Smooth muscle cell (in vitro differentiated cells): ENCODE measurements around the gene KIRREL3. TPM values are rescaled to one million over a fixed set of nuclear protein-coding genes. Genes with fewer than 3 reads are reported as not detected.

ENCODE experiments used
- DNase-seq: peaks from one replicate; lab custom pipeline; 2025; ENCODE audit not compliant: unreplicated experiment; lab: John Stamatoyannopoulos, UW
- H2AFZ ChIP-seq: fragments of 200-600 bp; sonication (generic); 2 replicates; pipeline ENCODE4 v1.6.0; 2016; ENCODE audit warnings: antibody characterized with exemption, low read depth, mild to moderate bottlenecking
- H3F3A ChIP-seq: fragments of 200-600 bp; sonication (generic); 2 replicates; pipeline ENCODE4 v1.6.0; 2017; ENCODE audit warnings: antibody characterized with exemption, low read depth
- H3K27ac ChIP-seq: fragments of 200-600 bp; sonication (generic); 2 replicates; pipeline ENCODE4 v1.5.1; 2016; ENCODE audit warnings: low read depth, mild to moderate bottlenecking
- H3K27me3 ChIP-seq: fragments of 200-600 bp; sonication (generic); 2 replicates; pipeline ENCODE4 v1.6.1; 2016; ENCODE audit warnings: low read depth, mild to moderate bottlenecking
- H3K36me3 ChIP-seq: fragments of 200-600 bp; sonication (generic); 2 replicates; pipeline ENCODE4 v1.5.1; 2016; ENCODE audit warnings: low read depth
- H3K4me1 ChIP-seq: fragments of 200-600 bp; sonication (generic); 2 replicates; pipeline ENCODE4 v1.5.1; 2016; ENCODE audit warnings: low read depth
- H3K4me2 ChIP-seq: fragments of 200-600 bp; sonication (generic); 2 replicates; pipeline ENCODE4 v1.6.0; 2016; ENCODE audit warnings: mild to moderate bottlenecking
- H3K4me3 ChIP-seq: fragments of 200-600 bp; sonication (generic); 2 replicates; pipeline ENCODE4 v1.5.1; 2016; ENCODE audit warnings: mild to moderate bottlenecking
- H3K79me2 ChIP-seq: fragments of 200-600 bp; sonication (generic); 2 replicates; pipeline ENCODE4 v1.6.0; 2016; ENCODE audit warnings: low read depth, mild to moderate bottlenecking
- H3K9ac ChIP-seq: fragments of 200-600 bp; sonication (generic); 2 replicates; pipeline ENCODE4 v1.6.0; 2016; ENCODE audit warnings: low read depth
- H3K9me3 ChIP-seq: fragments of 200-600 bp; sonication (generic); replicated peaks from 2 replicates; pipeline ENCODE4 v1.5.1; 2016; ENCODE audit warnings: low read depth
- H4K20me1 ChIP-seq: fragments of 200-600 bp; sonication (generic); 2 replicates; pipeline ENCODE4 v1.6.0; 2016; ENCODE audit warnings: low read depth
- CTCF ChIP-seq: fragments of 200-600 bp; sonication (generic); IDR thresholded peaks from 2 replicates; pipeline ENCODE4 v1.5.1; 2017; ENCODE audit warnings: borderline replicate concordance, mild to moderate bottlenecking, antibody characterized with exemption; ENCODE audit not compliant: insufficient read depth, poor library complexity, severe bottlenecking
- WGBS: methylation state at CpG from one replicate; pipeline ENCODE4 v1.1.7; 2016; ENCODE audit warnings: low lambda C conversion rate; 5-methylcytosine and 5-hydroxymethylcytosine counted together
- polyA plus RNA-seq: library from polyadenylated mRNA; unstranded; fragments of >200 nt; fragmentation: Nextera tagmentation; extraction: Ambion mirVana; gene quantifications from 2 replicates; pipeline ENCODE4 v1.2.1, GENCODE V29; 2016
- total RNA-seq: library from RNA; depleted of rRNA; stranded (reverse); fragments of >200 nt; gene quantifications from 2 replicates; pipeline ENCODE4 v1.2.3, GENCODE V29; 2014

KIRREL3 gene
- total and polyA plus RNA-seq, 2 experiments from 2014 or later, result 1.2 TPM; not detected in 1

- H3K27me3 ChIP-seq, result no peaks in the 10 kb centered on the region
- DNase-seq, result no peak
- H3F3A ChIP-seq, result no peaks in the 10 kb centered on the region
- no peaks in the 10 kb centered on the region for H4K20me1 ChIP-seq
- no peak overlapping the region for H2AFZ ChIP-seq
- no peak overlapping the region for H3K27ac ChIP-seq
- TF ChIP-seq CTCF, result no peak
- no peak overlapping the region for H3K4me2 ChIP-seq
- no peaks in the 10 kb centered on the region for H3K36me3 ChIP-seq
- no peak overlapping the region for H3K4me3 ChIP-seq
- 92% methylated on average over 8 of the region's 8 CpGs for WGBS
- H3K79me2 ChIP-seq, result no peaks in the 10 kb centered on the region
- peaks cover 17% of the 10 kb centered on the region for H3K4me1 ChIP-seq
- no peaks in the 10 kb centered on the region for H3K9me3 ChIP-seq
- H3K9ac ChIP-seq, result no peak overlapping the region
These were observed 512.9 kb downstream of the KIRREL3 start for GRCh38 chr11:126487711-126488110.

GRCh38 chr11:126485986-126486635 is 514.5 kb downstream of the KIRREL3 start:
- 85% methylated on average over 12 of the region's 12 CpGs for WGBS
- H3K4me1 ChIP-seq, result peaks cover 17% of the 10 kb centered on the region
- no peaks in the 10 kb centered on the region for H3K27me3 ChIP-seq

GRCh38 chr11:126485021-126485792 is 515.4 kb downstream of the KIRREL3 start:
- no peak for DNase-seq
- H3K4me2 ChIP-seq, result peak overlapping the region; percentile 45

More at GRCh38 chr11:126485986-126486635, 514.5 kb downstream of the KIRREL3 start:
- Histone ChIP-seq H3F3A (no peaks in the 10 kb centered on the region), H4K20me1 (no peaks in the 10 kb centered on the region), H2AFZ (no peak overlapping the region), H3K4me3 (no peak overlapping the region), H3K27ac (no peak overlapping the region), H3K4me2 (no peak overlapping the region), H3K79me2 (no peaks in the 10 kb centered on the region), H3K36me3 (no peaks in the 10 kb centered on the region), H3K9me3 (no peaks in the 10 kb centered on the region), H3K9ac (no peak overlapping the region)
- DNase-seq, result no peak
- no peak for TF ChIP-seq CTCF

More at GRCh38 chr11:126485021-126485792, 515.4 kb downstream of the KIRREL3 start:
- Histone ChIP-seq H3K27me3 (no peaks in the 10 kb centered on the region), H3K4me1 (peaks cover 21% of the 10 kb centered on the region), H3K79me2 (no peaks in the 10 kb centered on the region), H3K9me3 (no peaks in the 10 kb centered on the region), H4K20me1 (no peaks in the 10 kb centered on the region), H3K9ac (no peak overlapping the region), H3K36me3 (no peaks in the 10 kb centered on the region), H3K27ac (no peak overlapping the region), H3K4me3 (no peak overlapping the region), H2AFZ (no peak overlapping the region), H3F3A (no peaks in the 10 kb centered on the region)
- WGBS, result 81% methylated on average over 10 of the region's 10 CpGs
- no peak for TF ChIP-seq CTCF
